Measurements from ENCODE around the gene SORCS3.

DNA sequence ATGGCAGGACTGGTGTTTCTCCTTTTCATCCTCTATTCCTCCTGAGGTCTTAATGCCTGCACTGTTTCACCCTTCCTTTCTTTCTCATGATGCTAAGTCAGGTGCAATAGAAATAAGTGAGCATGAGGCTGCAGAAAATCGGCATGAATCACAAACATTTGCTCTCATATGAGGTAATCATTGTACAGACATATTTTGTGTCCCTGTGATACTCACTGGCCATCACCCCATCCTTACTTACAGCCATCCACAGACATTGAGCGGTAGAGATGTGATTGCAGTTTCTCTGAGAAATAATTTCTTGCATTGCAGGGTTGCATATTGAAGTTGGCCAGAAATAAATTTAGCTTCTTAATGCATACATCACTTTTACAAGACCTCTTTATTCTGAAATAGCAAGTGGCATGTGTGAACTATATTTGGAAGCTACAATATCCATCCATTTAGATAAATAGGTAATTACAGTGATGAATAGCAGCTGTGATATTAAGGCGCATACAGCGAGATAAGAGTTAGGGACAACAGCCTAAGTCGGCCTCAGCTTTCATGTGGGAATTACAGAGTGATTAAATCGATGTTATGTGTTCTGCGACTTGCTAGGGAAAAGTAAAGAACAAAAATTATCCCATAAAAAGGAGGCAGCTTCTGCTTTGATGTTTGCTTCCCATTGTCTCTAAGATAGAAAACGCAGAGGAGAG lies 612.6 kb downstream of the SORCS3 start:
- TF ChIP-seq, protein P1, sequence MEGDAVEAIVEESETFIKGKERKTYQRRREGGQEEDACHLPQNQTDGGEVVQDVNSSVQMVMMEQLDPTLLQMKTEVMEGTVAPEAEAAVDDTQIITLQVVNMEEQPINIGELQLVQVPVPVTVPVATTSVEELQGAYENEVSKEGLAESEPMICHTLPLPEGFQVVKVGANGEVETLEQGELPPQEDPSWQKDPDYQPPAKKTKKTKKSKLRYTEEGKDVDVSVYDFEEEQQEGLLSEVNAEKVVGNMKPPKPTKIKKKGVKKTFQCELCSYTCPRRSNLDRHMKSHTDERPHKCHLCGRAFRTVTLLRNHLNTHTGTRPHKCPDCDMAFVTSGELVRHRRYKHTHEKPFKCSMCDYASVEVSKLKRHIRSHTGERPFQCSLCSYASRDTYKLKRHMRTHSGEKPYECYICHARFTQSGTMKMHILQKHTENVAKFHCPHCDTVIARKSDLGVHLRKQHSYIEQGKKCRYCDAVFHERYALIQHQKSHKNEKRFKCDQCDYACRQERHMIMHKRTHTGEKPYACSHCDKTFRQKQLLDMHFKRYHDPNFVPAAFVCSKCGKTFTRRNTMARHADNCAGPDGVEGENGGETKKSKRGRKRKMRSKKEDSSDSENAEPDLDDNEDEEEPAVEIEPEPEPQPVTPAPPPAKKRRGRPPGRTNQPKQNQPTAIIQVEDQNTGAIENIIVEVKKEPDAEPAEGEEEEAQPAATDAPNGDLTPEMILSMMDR (conservative IDR thresholded peaks at IDR 0.05) = no peak
- TF ChIP-seq ZFX (IDR thresholded peaks at IDR 0.05) = no peak

Measured in C4-2B (cell line).